Omental fat pad (tissue), 4 donors: Measurements from ENCODE around the gene TSHZ3. TPM values are rescaled to one million over a fixed set of nuclear protein-coding genes. Genes with fewer than 3 reads are reported as not detected.

Source experiments
- ATAC-seq: fragments of 150-250 bp; one replicate; pipeline ENCODE4 v1.9.1; 2016; ENCODE audit warnings: mild to moderate bottlenecking, moderate library complexity; ENCODE audit not compliant: low FRiP score
- DNase-seq: peaks from one replicate; pipeline ENCODE4 v3.0.0-alpha.2; 2019; ENCODE audit warnings: low spot score
- CTCF ChIP-seq, 3 donors: fragments of 450-650 bp; IDR thresholded peaks; one replicate each; pipeline ENCODE4 v1.5.1; 2016 to 2017; ENCODE audit warnings: antibody characterized with exemption in 3 of 3, mild to moderate bottlenecking in 3 of 3, moderate library complexity in 2 of 3
- total RNA-seq, 4 donors: library from RNA; depleted of rRNA; stranded (reverse); fragments of >200 nt; gene quantifications; one replicate each; pipeline ENCODE4 v1.1.0, GENCODE V29; 2016

Gene TSHZ3
- total RNA-seq, 4 donors from 2014 or later: 6.3 to 10.6 (median 10.4) TPM

- no peak for TF ChIP-seq CTCF (IDR thresholded peaks at IDR 0.05)
- DNase-seq (no peak), ATAC-seq (no peak)
These were observed 6.5 kb upstream of the TSHZ3 start for GRCh38 chr19:31355665-31356289.

- DNase-seq: no peak
- no peak for ATAC-seq
- no peak for TF ChIP-seq CTCF (IDR thresholded peaks at IDR 0.05)
These were observed 5.8 kb upstream of the TSHZ3 start for GRCh38 chr19:31354799-31355664.

- DNase-seq (no peak), ATAC-seq (no peak)
- no peak for TF ChIP-seq CTCF (IDR thresholded peaks at IDR 0.05)
These were observed 5.1 kb upstream of the TSHZ3 start for GRCh38 chr19:31354316-31354715.

GRCh38 chr19:31353833-31354232 is 4.6 kb upstream of the TSHZ3 start:
- DNase-seq (no peak), ATAC-seq (no peak)
- TF ChIP-seq CTCF (IDR thresholded peaks at IDR 0.05): no peak

GRCh38 chr19:31352782-31353651 is 3.8 kb upstream of the TSHZ3 start:
- no peak for ATAC-seq
- no peak for TF ChIP-seq CTCF (IDR thresholded peaks at IDR 0.05)
- no peak for DNase-seq

- no peak for TF ChIP-seq CTCF (IDR thresholded peaks at IDR 0.05)
- DNase-seq: no peak
- no peak for ATAC-seq
These were observed 3.1 kb upstream of the TSHZ3 start for GRCh38 chr19:31352296-31352781.
